A549 (cell line): ENCODE measurements around the gene RTP2. TPM values are rescaled to one million over a fixed set of nuclear protein-coding genes. Genes with fewer than 3 reads are reported as not detected.

Source experiments
- ATAC-seq, 2 experiments: fragments of 200-7000 bp in 1 of 2; fragments of >200 bp in 1 of 2; cut with Nextera tagmentation in 1 of 2; cut with Tn5 transposase in 1 of 2; 3 replicates each; pipeline versions ENCODE4 v1.8.0 to v1.9.1; 2018 to 2020; ENCODE audit warnings: mild to moderate bottlenecking in 1 of 2, moderate library complexity in 1 of 2
- CTCF ChIA-PET: fragments of 300-600 bp; sonication (Branson Sonifier 250); formaldehyde crosslinking; extraction: SDS; loops from one replicate; lab custom pipeline; 2021; ENCODE audit warnings: antibody characterized with exemption, inconsistent platforms; lab: Yijun Ruan, JAX
- POLR2A ChIA-PET: fragments of 350-600 bp; formaldehyde crosslinking; extraction: SDS; loops from one replicate; lab custom pipeline; 2021; ENCODE audit warnings: antibody characterized with exemption, inconsistent platforms; lab: Yijun Ruan, JAX
- DNase-seq, 2 experiments: peaks; one replicate each; pipeline versions ENCODE4 v3.0.0 to v3.0.0-alpha.2; 2011 to 2016; ENCODE audit warnings: low read depth in 1 of 2, low spot score in 1 of 2
- FAIRE-seq: peaks from 2 replicates; lab custom pipeline; 2011; peaks lifted over from hg19 to GRCh38; lab: Jason Lieb, UNC
- H3K27ac ChIP-seq, 2 experiments: fragments of >200 bp; sonication (Bioruptor Twin); formaldehyde crosslinking; 3 replicates each; pipeline ENCODE4 v1.5.1; 2016 to 2017
- H3K4me1 ChIP-seq: fragments of >200 bp; sonication (Bioruptor Twin); formaldehyde crosslinking; 3 replicates; pipeline ENCODE4 v1.6.1; 2016
- H3K4me2 ChIP-seq: fragments of >200 bp; sonication (Bioruptor Twin); formaldehyde crosslinking; 3 replicates; pipeline ENCODE4 v1.6.1; 2016
- H3K4me3 ChIP-seq: fragments of >200 bp; sonication (Bioruptor Twin); formaldehyde crosslinking; 3 replicates; pipeline ENCODE4 v1.5.1; 2016
- H3K9me3 ChIP-seq: fragments of >200 bp; sonication (Bioruptor Twin); formaldehyde crosslinking; 3 replicates; pipeline ENCODE4 v1.6.1; 2016
- CBX8 ChIP-seq: fragments of 200-600 bp; sonication (generic); IDR thresholded peaks from 2 replicates; pipeline ENCODE4 v1.6.1; 2016
- CHD2 ChIP-seq: fragments of 150-350 bp; IDR thresholded peaks from 2 replicates; pipeline ENCODE4 v1.6.1; 2014; ENCODE audit warnings: low read length; ENCODE audit not compliant: partially characterized antibody
- CTCF ChIP-seq: fragments of >200 bp; sonication (Bioruptor Twin); formaldehyde crosslinking; IDR thresholded peaks from 3 replicates; pipeline ENCODE4 v1.5.1; 2016
- FOSB ChIP-seq: fragments of 250-450 bp; sonication (Bioruptor Pico); IDR thresholded peaks from 2 replicates; pipeline ENCODE4 v1.5.0; 2020; ENCODE audit warnings: mild to moderate bottlenecking, moderate library complexity
- FOXS1 ChIP-seq: fragments of 250-450 bp; sonication (Bioruptor Pico); IDR thresholded peaks from 2 replicates; pipeline ENCODE4 v1.5.0; 2020; ENCODE audit warnings: mild to moderate bottlenecking, moderate library complexity
- HDAC2 ChIP-seq: fragments of 200-600 bp; sonication (generic); IDR thresholded peaks from 2 replicates; pipeline ENCODE4 v1.6.1; 2016
- JUNB ChIP-seq: fragments of >200 bp; sonication (Bioruptor Twin); formaldehyde crosslinking; IDR thresholded peaks from 2 replicates; pipeline ENCODE4 v1.6.1; 2016
- KDM5A ChIP-seq: fragments of 200-600 bp; sonication (generic); IDR thresholded peaks from 2 replicates; pipeline ENCODE4 v1.6.1; 2016; ENCODE audit warnings: antibody characterized with exemption, mild to moderate bottlenecking
- MAX ChIP-seq: IDR thresholded peaks from 2 replicates; pipeline ENCODE4 v1.6.1; 2012
- NFE2L2 ChIP-seq: fragments of 150-350 bp; conservative IDR thresholded peaks from 2 replicates; pipeline ENCODE4 v1.6.1; 2014; ENCODE audit warnings: low read length
- NPAS2 ChIP-seq: fragments of 250-450 bp; sonication (Bioruptor Pico); IDR thresholded peaks from 2 replicates; pipeline ENCODE4 v1.8.0; 2022; ENCODE audit warnings: mild to moderate bottlenecking, moderate library complexity, borderline replicate concordance
- NR3C1 ChIP-seq: fragments of >200 bp; sonication (Bioruptor Twin); formaldehyde crosslinking; IDR thresholded peaks from 3 replicates; pipeline ENCODE4 v1.6.1; 2017
- POLR2A ChIP-seq: IDR thresholded peaks from 2 replicates; pipeline ENCODE4 v1.6.1; 2012; ENCODE audit warnings: mild to moderate bottlenecking, low read length
- RAD21 ChIP-seq, 2 experiments: fragments of >200 bp in 1 of 2; sonication (Bioruptor Twin) in 1 of 2; formaldehyde crosslinking in 1 of 2; IDR thresholded peaks in 1 of 2; conservative IDR thresholded peaks in 1 of 2; 2 replicates in 1 of 2; 3 replicates in 1 of 2; pipeline ENCODE4 v1.6.1; 2012 to 2018; ENCODE audit warnings: inconsistent platforms in 1 of 2
- RCOR1 ChIP-seq: fragments of 150-350 bp; IDR thresholded peaks from 2 replicates; pipeline ENCODE4 v1.6.1; 2014; ENCODE audit warnings: antibody characterized with exemption, low read length, low read depth
- SMC3 ChIP-seq: fragments of >200 bp; sonication (Bioruptor Twin); formaldehyde crosslinking; IDR thresholded peaks from 3 replicates; pipeline ENCODE4 v1.6.1; 2018; ENCODE audit warnings: inconsistent platforms
- TFCP2L1 ChIP-seq: fragments of 250-450 bp; sonication (Bioruptor Pico); IDR thresholded peaks from 2 replicates; pipeline ENCODE4 v1.5.0; 2021; ENCODE audit warnings: mild to moderate bottlenecking
- TP53 ChIP-seq: fragments of 250-450 bp; sonication (Bioruptor Pico); IDR thresholded peaks from 2 replicates; pipeline ENCODE4 v1.5.0; 2021; ENCODE audit warnings: mild to moderate bottlenecking, moderate library complexity
- WGBS: methylation state at CpG from one replicate; pipeline ENCODE4 v1.1.6; 2017; ENCODE audit errors: missing lambda C conversion rate; 5-methylcytosine and 5-hydroxymethylcytosine counted together
- polyA plus RNA-seq, 4 experiments: library from polyadenylated mRNA; depleted of rRNA in 3 of 4; stranded (reverse); fragments of >200 nt; fragmentation: RNase III in 1 of 4; extraction: RNeasy Plus Mini Kit Qiagen cat#74134 plus additional on column Dnase treatment in 1 of 4; gene quantifications; 2 replicates in 3 of 4; 3 replicates in 1 of 4; pipeline ENCODE4 v1.2.3, GENCODE V29; 2011 to 2017
- TF ChIP-seq, protein P1 (sequence below): fragments of 150-350 bp; IDR thresholded peaks from 2 replicates; pipeline ENCODE4 v1.6.1; 2014; ENCODE audit warnings: low read depth, mild to moderate bottlenecking, low read length
- TF ChIP-seq, protein P2 (sequence below): fragments of 450-650 bp; IDR thresholded peaks from 2 replicates; pipeline ENCODE4 v1.6.1; 2014; ENCODE audit warnings: antibody characterized with exemption
- TF ChIP-seq, protein P3 (sequence below): IDR thresholded peaks from 2 replicates; pipeline ENCODE4 v1.6.1; 2012
- TF ChIP-seq, protein P4 (sequence below): fragments of >200 bp; sonication (Bioruptor Twin); formaldehyde crosslinking; IDR thresholded peaks from 3 replicates; pipeline ENCODE4 v1.6.1; 2016

RTP2 gene
- polyA plus RNA-seq, 2 of the 4 experiments (the other 2 are of a cell fraction), result not detected

- no peak for TF ChIP-seq MAX
- no peak for TF ChIP-seq NFE2L2
- TF ChIP-seq KDM5A, result no peak
- TF ChIP-seq HDAC2, result no peak
- no peak for TF ChIP-seq NR3C1
- TF ChIP-seq POLR2A, result no peak
- no peak for TF ChIP-seq NPAS2 (CRISPR knock-in tag)
- TF ChIP-seq, protein P1, sequence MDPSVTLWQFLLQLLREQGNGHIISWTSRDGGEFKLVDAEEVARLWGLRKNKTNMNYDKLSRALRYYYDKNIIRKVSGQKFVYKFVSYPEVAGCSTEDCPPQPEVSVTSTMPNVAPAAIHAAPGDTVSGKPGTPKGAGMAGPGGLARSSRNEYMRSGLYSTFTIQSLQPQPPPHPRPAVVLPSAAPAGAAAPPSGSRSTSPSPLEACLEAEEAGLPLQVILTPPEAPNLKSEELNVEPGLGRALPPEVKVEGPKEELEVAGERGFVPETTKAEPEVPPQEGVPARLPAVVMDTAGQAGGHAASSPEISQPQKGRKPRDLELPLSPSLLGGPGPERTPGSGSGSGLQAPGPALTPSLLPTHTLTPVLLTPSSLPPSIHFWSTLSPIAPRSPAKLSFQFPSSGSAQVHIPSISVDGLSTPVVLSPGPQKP, result no peak
- TF ChIP-seq CHD2, result no peak
- no peak for TF ChIP-seq CBX8
- TF ChIP-seq FOXS1, result no peak
- TF ChIP-seq JUNB, result no peak
- TF ChIP-seq CTCF, result no peak
- TF ChIP-seq TFCP2L1 (CRISPR knock-in tag), result no peak
- TF ChIP-seq RCOR1, result no peak
- no peak for TF ChIP-seq TP53 (CRISPR knock-in tag)
- 93% methylated on average over 22 of the region's 22 CpGs for WGBS
Observed at GRCh38 chr3:187725224-187725623, 22.9 kb upstream of the RTP2 start.

DNA sequence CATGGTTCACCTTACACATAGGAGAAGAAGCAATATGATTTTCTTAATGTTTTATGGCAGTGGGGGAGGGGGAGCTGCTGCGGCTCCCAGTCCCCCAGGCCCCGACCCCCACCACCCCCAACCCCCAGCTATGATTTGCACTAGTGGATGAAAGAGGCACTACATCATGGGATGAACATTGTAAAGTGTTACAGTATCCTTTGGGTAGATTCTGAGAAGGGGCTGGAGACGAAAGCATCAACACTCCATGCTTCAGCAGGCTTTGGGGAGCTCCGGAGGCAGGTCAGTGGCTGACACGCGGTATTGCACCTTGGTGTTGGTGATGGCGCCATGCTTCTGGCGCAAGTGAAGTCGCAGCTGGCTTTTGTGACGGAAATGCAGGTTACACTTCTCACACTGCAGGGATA is 19.9 kb upstream of the RTP2 start:
- TF ChIP-seq NPAS2 (CRISPR knock-in tag) (no peak), RAD21 (conservative IDR thresholded peaks at IDR 0.05 in 1 of 2, IDR thresholded peaks at IDR 0.05 in 1 of 2) (no peak), FOSB (CRISPR knock-in tag) (no peak), NR3C1 (no peak), SMC3 (no peak)
- TF ChIP-seq, protein P2, sequence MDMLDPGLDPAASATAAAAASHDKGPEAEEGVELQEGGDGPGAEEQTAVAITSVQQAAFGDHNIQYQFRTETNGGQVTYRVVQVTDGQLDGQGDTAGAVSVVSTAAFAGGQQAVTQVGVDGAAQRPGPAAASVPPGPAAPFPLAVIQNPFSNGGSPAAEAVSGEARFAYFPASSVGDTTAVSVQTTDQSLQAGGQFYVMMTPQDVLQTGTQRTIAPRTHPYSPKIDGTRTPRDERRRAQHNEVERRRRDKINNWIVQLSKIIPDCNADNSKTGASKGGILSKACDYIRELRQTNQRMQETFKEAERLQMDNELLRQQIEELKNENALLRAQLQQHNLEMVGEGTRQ, result no peak
- TF ChIP-seq, protein P1, result no peak
- TF ChIP-seq, protein P3, sequence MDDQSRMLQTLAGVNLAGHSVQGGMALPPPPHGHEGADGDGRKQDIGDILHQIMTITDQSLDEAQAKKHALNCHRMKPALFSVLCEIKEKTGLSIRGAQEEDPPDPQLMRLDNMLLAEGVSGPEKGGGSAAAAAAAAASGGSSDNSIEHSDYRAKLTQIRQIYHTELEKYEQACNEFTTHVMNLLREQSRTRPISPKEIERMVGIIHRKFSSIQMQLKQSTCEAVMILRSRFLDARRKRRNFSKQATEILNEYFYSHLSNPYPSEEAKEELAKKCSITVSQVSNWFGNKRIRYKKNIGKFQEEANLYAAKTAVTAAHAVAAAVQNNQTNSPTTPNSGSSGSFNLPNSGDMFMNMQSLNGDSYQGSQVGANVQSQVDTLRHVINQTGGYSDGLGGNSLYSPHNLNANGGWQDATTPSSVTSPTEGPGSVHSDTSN, result no peak
- TF ChIP-seq, protein P4, sequence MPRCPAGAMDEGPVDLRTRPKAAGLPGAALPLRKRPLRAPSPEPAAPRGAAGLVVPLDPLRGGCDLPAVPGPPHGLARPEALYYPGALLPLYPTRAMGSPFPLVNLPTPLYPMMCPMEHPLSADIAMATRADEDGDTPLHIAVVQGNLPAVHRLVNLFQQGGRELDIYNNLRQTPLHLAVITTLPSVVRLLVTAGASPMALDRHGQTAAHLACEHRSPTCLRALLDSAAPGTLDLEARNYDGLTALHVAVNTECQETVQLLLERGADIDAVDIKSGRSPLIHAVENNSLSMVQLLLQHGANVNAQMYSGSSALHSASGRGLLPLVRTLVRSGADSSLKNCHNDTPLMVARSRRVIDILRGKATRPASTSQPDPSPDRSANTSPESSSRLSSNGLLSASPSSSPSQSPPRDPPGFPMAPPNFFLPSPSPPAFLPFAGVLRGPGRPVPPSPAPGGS, result no peak
- ATAC-seq (0 out of 6 replicates have a peak, but pooled peaks of 1 of the 2 experiments have one; percentile 28), DNase-seq (no peak), FAIRE-seq (no peak)
- Histone ChIP-seq H3K9me3 (no peaks in the 10 kb centered on the region), H3K4me1 (no peaks in the 10 kb centered on the region), H3K4me2 (no peak overlapping the region), H3K4me3 (no peak overlapping the region), H3K27ac (no peak overlapping the region)
- POLR2A ChIA-PET, result no interaction called here
- WGBS, result 75% methylated on average over 4 of the region's 10 CpGs
- CTCF ChIA-PET, result interaction anchor here (0.8 kb wide), 2 partner anchors 403 to 502 kb away, joined by 3 read pairs; no protein-coding TSS in a partner anchor

More at GRCh38 chr3:187725224-187725623, 22.9 kb upstream of the RTP2 start:
- ChIA-PET CTCF (no interaction called here), POLR2A (no interaction called here)
- H3K4me2 ChIP-seq, result no peak overlapping the region
- ATAC-seq (no peak), DNase-seq (no peak), FAIRE-seq (no peak)
- H3K9me3 ChIP-seq, result no peaks in the 10 kb centered on the region
- H3K27ac ChIP-seq, result no peak overlapping the region
- H3K4me1 ChIP-seq, result no peaks in the 10 kb centered on the region
- no peak overlapping the region for H3K4me3 ChIP-seq
